Activated B cell treated with CpG ODN at 0.5 μM for 24 hours (primary cell): ENCODE results near the gene GANAB. TPM values are rescaled to one million over a fixed set of nuclear protein-coding genes. Genes with fewer than 3 reads are reported as not detected.

ENCODE experiments used
- ATAC-seq: fragments of 200-7000 bp; cut with Tn5 transposase; one replicate; pipeline ENCODE4 v1.10.0; 2021; ENCODE audit warnings: low read depth, mild to moderate bottlenecking, moderate library complexity
- CTCF ChIA-PET: fragments of 350-600 bp; sonication (Branson Sonifier 250); formaldehyde crosslinking; loops from one replicate; lab custom pipeline; 2021; ENCODE audit warnings: antibody characterized with exemption; lab: Charles Lee
- POLR2A ChIA-PET: fragments of 350-600 bp; sonication (Branson Sonifier 250); formaldehyde crosslinking; loops from one replicate; lab custom pipeline; 2021; ENCODE audit warnings: antibody characterized with exemption; lab: Charles Lee
- DNase-seq: peaks from one replicate; pipeline ENCODE4 v3.0.0; 2022
- H3K27ac Mint-ChIP-seq: one replicate; pipeline ENCODE4 v1.8.0; 2020; ENCODE audit warnings: mixed read lengths
- H3K27me3 Mint-ChIP-seq: one replicate; pipeline ENCODE4 v1.8.0; 2021; ENCODE audit warnings: mixed read lengths
- H3K36me3 Mint-ChIP-seq: one replicate; pipeline ENCODE4 v1.8.0; 2021; ENCODE audit warnings: low read depth, mixed read lengths
- H3K4me1 Mint-ChIP-seq: one replicate; pipeline ENCODE4 v1.8.0; 2021; ENCODE audit warnings: mixed read lengths
- H3K4me3 Mint-ChIP-seq: one replicate; pipeline ENCODE4 v1.8.0; 2020; ENCODE audit warnings: mild to moderate bottlenecking, mixed read lengths
- H3K9me3 Mint-ChIP-seq: one replicate; pipeline ENCODE4 v1.8.0; 2020; ENCODE audit warnings: mixed read lengths
- intact Hi-C: fragments of 100-400 bp; cut with micrococcal nuclease; formaldehyde crosslinking; loops from one replicate; pipeline ENCODE4 v1.15.1; 2024
- total RNA-seq: library from RNA; stranded (reverse); gene quantifications from 2 replicates; pipeline ENCODE4 v1.2.3, GENCODE V29; 2022
- TF ChIP-seq, protein P1 (sequence below): fragments of 200-600 bp; IDR thresholded peaks from one replicate; pipeline ENCODE4 v1.8.0; 2022; ENCODE audit warnings: antibody characterized with exemption, mild to moderate bottlenecking

Gene GANAB
- total RNA-seq, 1 donor from 2014 or later = 187 TPM

DNA sequence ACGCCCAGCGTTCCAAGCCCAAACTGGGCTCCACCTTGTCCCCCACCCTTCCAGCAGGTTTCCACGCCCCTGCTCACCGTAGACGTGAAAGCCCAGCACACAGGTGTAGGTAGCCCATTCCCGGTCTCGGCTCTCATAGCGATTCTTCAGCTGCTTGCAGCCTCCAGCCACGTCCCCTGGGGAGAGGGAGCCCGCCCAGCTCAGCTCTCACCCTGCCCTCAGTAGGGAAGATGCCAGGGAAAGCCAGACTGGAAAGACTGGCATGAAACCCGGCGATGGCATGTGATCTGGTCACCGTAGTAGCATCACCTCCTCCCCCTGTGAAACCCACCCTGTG is 43.4 kb downstream of the GANAB start:
- no peak for DNase-seq
- no peaks in the 10 kb centered on the region for H3K27me3 Mint-ChIP-seq
- no peak for ATAC-seq
- peaks cover 69% of the 10 kb centered on the region for H3K36me3 Mint-ChIP-seq
- H3K4me3 Mint-ChIP-seq = peak overlapping the region; percentile 75
- CTCF ChIA-PET = no interaction called here
- peaks cover 45% of the 10 kb centered on the region for H3K4me1 Mint-ChIP-seq
- H3K9me3 Mint-ChIP-seq = peaks cover 2% of the 10 kb centered on the region
- TF ChIP-seq, protein P1, sequence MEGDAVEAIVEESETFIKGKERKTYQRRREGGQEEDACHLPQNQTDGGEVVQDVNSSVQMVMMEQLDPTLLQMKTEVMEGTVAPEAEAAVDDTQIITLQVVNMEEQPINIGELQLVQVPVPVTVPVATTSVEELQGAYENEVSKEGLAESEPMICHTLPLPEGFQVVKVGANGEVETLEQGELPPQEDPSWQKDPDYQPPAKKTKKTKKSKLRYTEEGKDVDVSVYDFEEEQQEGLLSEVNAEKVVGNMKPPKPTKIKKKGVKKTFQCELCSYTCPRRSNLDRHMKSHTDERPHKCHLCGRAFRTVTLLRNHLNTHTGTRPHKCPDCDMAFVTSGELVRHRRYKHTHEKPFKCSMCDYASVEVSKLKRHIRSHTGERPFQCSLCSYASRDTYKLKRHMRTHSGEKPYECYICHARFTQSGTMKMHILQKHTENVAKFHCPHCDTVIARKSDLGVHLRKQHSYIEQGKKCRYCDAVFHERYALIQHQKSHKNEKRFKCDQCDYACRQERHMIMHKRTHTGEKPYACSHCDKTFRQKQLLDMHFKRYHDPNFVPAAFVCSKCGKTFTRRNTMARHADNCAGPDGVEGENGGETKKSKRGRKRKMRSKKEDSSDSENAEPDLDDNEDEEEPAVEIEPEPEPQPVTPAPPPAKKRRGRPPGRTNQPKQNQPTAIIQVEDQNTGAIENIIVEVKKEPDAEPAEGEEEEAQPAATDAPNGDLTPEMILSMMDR = no peak
- intact Hi-C loops = loop anchor here (2.0 kb wide), 1 partner anchor 46 kb away; no protein-coding TSS in a partner anchor
- POLR2A ChIA-PET = interaction anchor here (0.5 to 8.2 kb wide), 7 partner anchors 8 to 126 kb away, joined by 3 to 246 read pairs (median 3); partner anchors contain the start of genes C11orf98, CSKMT, INTS5 and LBHD1
- H3K27ac Mint-ChIP-seq = peak overlapping the region; percentile 75

DNA sequence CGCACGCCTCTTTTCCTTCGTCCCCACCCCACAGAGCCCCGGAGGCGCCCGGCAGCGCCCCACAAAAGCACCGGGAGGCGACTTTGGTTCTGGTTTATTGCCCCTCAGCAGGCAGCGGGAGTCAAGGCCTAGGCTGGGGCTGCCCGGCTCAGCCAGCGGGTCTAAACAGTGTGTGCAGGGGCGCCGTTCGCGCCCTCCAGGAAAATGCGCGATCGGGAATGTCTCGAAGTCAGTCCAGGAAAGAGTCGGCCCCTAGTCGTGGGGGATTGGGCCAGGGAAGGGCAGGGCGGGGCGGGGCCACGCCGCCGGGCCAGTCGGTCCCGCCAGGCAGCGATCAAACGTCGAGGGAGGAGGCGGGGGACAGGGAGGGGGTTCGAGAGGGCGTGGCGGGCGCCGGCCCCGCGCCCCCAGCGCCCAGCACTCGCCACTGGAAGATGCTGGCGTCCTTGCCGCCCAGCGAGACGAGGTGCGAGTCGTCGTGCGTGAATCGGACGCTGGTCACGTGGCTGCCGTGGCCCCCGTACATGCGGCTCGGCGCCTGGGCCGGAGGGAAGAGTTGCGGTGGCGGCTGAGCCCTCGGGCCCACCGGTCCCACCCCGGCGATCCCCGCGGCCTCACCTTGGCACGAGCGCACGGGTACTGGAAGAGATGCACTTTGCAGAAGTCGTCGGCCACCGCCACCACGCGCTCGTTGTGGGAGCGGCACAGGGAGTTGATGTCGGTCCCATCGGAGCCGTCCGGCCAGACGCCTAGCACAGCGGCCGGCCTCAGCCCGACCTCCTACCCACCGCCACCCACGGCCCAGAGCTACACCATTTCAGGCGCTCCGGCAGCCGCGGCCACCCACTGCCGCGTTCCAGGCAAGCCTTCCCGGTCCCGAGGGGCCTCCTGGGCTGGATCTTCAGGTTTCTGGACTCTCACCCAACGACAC is 44.0 kb downstream of the GANAB start:
- DNase-seq (peak; percentile 46), ATAC-seq (peak; percentile 2)
- Mint-ChIP-seq H3K4me1 (peaks cover 43% of the 10 kb centered on the region), H3K4me3 (peak overlapping the region; percentile 92), H3K27me3 (no peaks in the 10 kb centered on the region), H3K9me3 (peaks cover 2% of the 10 kb centered on the region), H3K36me3 (peaks cover 69% of the 10 kb centered on the region), H3K27ac (peak overlapping the region; percentile 97)
- TF ChIP-seq, protein P1 = no peak
- CTCF ChIA-PET = interaction anchor here (0.7 to 2.4 kb wide), 6 partner anchors 9 to 262 kb away, joined by 3 to 13 read pairs (median 6); partner anchors contain the start of gene TUT1
- intact Hi-C loops = loop anchor here (1.0 to 2.0 kb wide), 4 partner anchors 10 to 46 kb away; partner anchors contain the start of gene EML3
- POLR2A ChIA-PET = interaction anchor here (0.5 to 8.2 kb wide), 37 partner anchors 9 to 279 kb away, joined by 3 to 246 read pairs (median 8); partner anchors contain the start of genes B3GAT3, BSCL2, C11orf98 and CSKMT

DNA sequence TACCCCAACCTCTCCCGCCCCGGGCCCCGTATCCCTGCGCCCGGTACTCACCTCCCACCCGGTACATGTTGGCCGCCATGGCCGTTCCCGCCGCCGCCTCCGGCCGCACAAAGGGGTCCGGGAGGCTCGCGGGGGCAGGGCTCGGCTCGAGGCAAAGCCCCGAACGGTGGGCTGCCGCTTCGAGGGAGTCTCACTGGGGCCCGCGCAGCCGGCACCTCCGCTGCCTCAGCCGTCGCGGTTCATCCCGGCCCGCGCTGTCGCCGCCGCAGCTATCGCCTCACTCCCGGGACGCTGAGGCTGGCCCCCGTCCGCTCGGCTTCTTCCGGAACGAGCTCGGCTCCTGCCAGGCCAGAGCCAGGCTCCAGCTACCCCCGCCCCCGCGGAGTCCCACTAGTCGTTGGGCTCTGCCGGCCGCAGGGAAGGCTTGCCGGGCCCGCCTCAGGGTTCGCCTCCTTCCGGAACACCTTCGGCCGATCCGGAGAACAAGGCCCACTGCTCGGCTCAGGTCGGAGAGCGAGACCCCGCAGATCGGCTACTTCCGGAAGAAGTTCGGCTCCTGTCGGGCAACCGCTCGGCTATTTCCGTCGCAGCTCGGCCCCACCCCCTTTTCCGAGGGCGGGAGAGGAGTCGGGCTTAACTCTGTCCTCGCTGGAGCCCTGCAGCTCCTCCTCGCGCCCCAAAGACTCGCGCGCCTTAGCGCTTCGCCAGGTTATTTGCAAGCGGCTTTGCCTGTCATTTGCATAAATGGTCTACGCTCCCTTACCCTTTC is 44.9 kb downstream of the GANAB start, which contains the start of gene MTA2:
Gene MTA2 (minus strand): TSS at position 494 of the 769 bp plus-strand sequence. CDS start 415 bp downstream, at position 79.
- Mint-ChIP-seq H3K9me3 (peaks cover 2% of the 10 kb centered on the region), H3K27me3 (no peaks in the 10 kb centered on the region)
- intact Hi-C loops = loop anchor here (1.0 to 2.0 kb wide), 5 partner anchors 11 to 279 kb away; partner anchors contain the start of genes EML3 and SLC3A2

DNA sequence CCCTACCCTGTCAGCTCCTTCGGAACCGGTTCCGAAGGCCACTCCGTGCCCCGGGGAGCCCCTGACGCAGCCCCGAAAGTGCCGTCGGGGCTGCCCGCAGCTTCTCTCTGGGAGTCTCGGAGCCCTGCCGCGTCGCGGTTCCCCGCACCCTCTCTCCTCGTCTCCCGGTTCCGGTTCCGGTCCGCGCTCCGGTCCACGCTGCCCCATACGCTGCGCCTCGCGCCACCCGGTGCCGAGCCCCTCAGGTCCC is 45.4 kb downstream of the GANAB start:
- peak overlapping the region; percentile 97 for H3K27ac Mint-ChIP-seq
- H3K4me1 Mint-ChIP-seq = peaks cover 45% of the 10 kb centered on the region
- TF ChIP-seq, protein P1 = no peak
- peaks cover 2% of the 10 kb centered on the region for H3K9me3 Mint-ChIP-seq
- ATAC-seq (peak; percentile 3), DNase-seq (no peak)
- H3K27me3 Mint-ChIP-seq = no peaks in the 10 kb centered on the region
- intact Hi-C loops = loop anchor here (1.0 kb wide), 1 partner anchor 279 kb away; the partner anchor contains the start of gene SLC3A2
- ChIA-PET POLR2A (interaction anchor here (0.6 to 8.2 kb wide), 26 partner anchors 9 to 280 kb away, joined by 3 to 246 read pairs (median 10); partner anchors contain the start of genes B3GAT3, BSCL2, C11orf98 and CSKMT), CTCF (interaction anchor here (0.7 to 2.4 kb wide), 6 partner anchors 8 to 263 kb away, joined by 3 to 13 read pairs (median 6); partner anchors contain the start of gene TUT1)
- peak overlapping the region; percentile 92 for H3K4me3 Mint-ChIP-seq
- H3K36me3 Mint-ChIP-seq = peaks cover 72% of the 10 kb centered on the region

More for the DNA sequence above, 44.9 kb downstream of the GANAB start, which contains the start of gene MTA2:
- H3K27ac Mint-ChIP-seq = peak within 1 kb of the TSS; percentile 97
- peaks cover 71% of the 10 kb centered on the region for H3K36me3 Mint-ChIP-seq
- CTCF ChIA-PET = interaction anchor here (0.7 to 2.4 kb wide), 6 partner anchors 9 to 262 kb away, joined by 3 to 13 read pairs (median 6); partner anchors contain the start of gene TUT1
- ATAC-seq (peak; percentile 81), DNase-seq (peak; percentile 100)
- peak within 1 kb of the TSS; percentile 92 for H3K4me3 Mint-ChIP-seq
- POLR2A ChIA-PET = interaction anchor here (0.7 to 8.2 kb wide), 34 partner anchors 9 to 280 kb away, joined by 3 to 246 read pairs (median 8); partner anchors contain the start of genes B3GAT3, BSCL2, C11orf98 and CSKMT
- TF ChIP-seq, protein P1 = no peak
- peaks cover 45% of the 10 kb centered on the region for H3K4me1 Mint-ChIP-seq
